ENCODE data around the gene TAB2. TPM values are rescaled to one million over a fixed set of nuclear protein-coding genes. Genes with fewer than 3 reads are reported as not detected.

Gene TAB2
- total and polyA plus RNA-seq, 2 experiments from 2014 or later, result 14.2 to 51.9 TPM

DNA sequence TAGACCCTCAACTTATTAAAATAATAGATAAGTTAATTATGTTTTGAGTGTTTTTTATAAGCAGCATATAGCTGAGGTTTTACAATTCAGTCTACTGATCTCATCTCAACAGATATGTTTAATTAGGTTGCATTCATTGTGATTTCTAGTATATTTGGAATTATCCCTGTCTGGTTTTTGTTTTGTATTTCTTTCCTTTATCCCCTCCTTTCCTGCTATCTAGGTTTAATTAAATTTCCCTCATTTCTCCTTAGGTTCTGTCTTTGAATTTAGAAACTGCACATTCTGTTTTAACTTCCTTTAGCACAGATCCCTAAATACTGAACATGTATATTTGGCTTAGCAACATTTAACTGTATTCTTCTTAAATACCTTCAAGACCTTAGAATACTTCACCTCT, 77.7 kb downstream of the TAB2 start:
- DNase-seq (ENCODE audit: low spot score), result no peak
- Histone ChIP-seq H4K20me1 (ENCODE audit: insufficient read depth, poor library complexity, severe bottlenecking) (peaks cover 13% of the 10 kb centered on the region), H3K9me2 (replicated peaks; ENCODE audit: insufficient read depth) (no peaks in the 10 kb centered on the region), H3K27ac (no peak overlapping the region), H3K4me1 (ENCODE audit: insufficient read depth) (peaks cover 7% of the 10 kb centered on the region), H3K9me3 (ENCODE audit: low read depth) (no peaks in the 10 kb centered on the region), H3K36me3 (replicated peaks; ENCODE audit: insufficient read depth, low read depth) (no peaks in the 10 kb centered on the region), H3K4me3 (no peak overlapping the region), H3K27me3 (no peaks in the 10 kb centered on the region), H3K4me2 (no peak overlapping the region), H2AFZ (no peak overlapping the region), H3K79me2 (peaks cover 63% of the 10 kb centered on the region)
- TF ChIP-seq EZH2phosphoT487 (IDR thresholded peaks at IDR 0.05; ENCODE audit: low read depth, severe bottlenecking, unreplicated experiment), result no peak
- TF ChIP-seq EZH2 (IDR thresholded peaks at IDR 0.05; ENCODE audit: borderline replicate concordance), result no peak
- TF ChIP-seq, protein P1, sequence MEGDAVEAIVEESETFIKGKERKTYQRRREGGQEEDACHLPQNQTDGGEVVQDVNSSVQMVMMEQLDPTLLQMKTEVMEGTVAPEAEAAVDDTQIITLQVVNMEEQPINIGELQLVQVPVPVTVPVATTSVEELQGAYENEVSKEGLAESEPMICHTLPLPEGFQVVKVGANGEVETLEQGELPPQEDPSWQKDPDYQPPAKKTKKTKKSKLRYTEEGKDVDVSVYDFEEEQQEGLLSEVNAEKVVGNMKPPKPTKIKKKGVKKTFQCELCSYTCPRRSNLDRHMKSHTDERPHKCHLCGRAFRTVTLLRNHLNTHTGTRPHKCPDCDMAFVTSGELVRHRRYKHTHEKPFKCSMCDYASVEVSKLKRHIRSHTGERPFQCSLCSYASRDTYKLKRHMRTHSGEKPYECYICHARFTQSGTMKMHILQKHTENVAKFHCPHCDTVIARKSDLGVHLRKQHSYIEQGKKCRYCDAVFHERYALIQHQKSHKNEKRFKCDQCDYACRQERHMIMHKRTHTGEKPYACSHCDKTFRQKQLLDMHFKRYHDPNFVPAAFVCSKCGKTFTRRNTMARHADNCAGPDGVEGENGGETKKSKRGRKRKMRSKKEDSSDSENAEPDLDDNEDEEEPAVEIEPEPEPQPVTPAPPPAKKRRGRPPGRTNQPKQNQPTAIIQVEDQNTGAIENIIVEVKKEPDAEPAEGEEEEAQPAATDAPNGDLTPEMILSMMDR (IDR thresholded peaks at IDR 0.05; ENCODE audit: poor library complexity), result no peak

GRCh38 chr6:149397384-149397783, 79.9 kb downstream of the TAB2 start:
- no peaks in the 10 kb centered on the region for H3K9me2 ChIP-seq (replicated peaks; ENCODE audit: insufficient read depth)
- no peak overlapping the region for H3K4me2 ChIP-seq
- H4K20me1 ChIP-seq (ENCODE audit: insufficient read depth, poor library complexity, severe bottlenecking), result peaks cover 13% of the 10 kb centered on the region
- peaks cover 43% of the 10 kb centered on the region for H3K79me2 ChIP-seq
- peaks cover 7% of the 10 kb centered on the region for H3K4me1 ChIP-seq (ENCODE audit: insufficient read depth)
- TF ChIP-seq, protein P1 (IDR thresholded peaks at IDR 0.05; ENCODE audit: poor library complexity), result no peak
- TF ChIP-seq EZH2 (IDR thresholded peaks at IDR 0.05; ENCODE audit: borderline replicate concordance) (no peak), EZH2phosphoT487 (IDR thresholded peaks at IDR 0.05; ENCODE audit: low read depth, severe bottlenecking, unreplicated experiment) (no peak)
- no peaks in the 10 kb centered on the region for H3K9me3 ChIP-seq (ENCODE audit: low read depth)
- H3K27ac ChIP-seq, result no peak overlapping the region
- 96% methylated on average over 6 of the region's 6 CpGs for WGBS (ENCODE audit: low lambda C conversion rate, missing lambda C conversion rate)
- H2AFZ ChIP-seq, result no peak overlapping the region
- H3K4me3 ChIP-seq, result no peak overlapping the region
- DNase-seq (ENCODE audit: low spot score), result no peak
- H3K36me3 ChIP-seq (replicated peaks; ENCODE audit: insufficient read depth, low read depth), result no peaks in the 10 kb centered on the region
- no peaks in the 10 kb centered on the region for H3K27me3 ChIP-seq

GRCh38 chr6:149400050-149400449, 82.5 kb downstream of the TAB2 start, which contains the start of gene SUMO4:
Gene SUMO4 (plus strand): TSS chr6:149400262. CDS start chr6:149400392, 130 bp downstream.
- H2AFZ ChIP-seq, result no peak within 1 kb of the TSS
- no peaks in the 10 kb centered on the region for H3K4me1 ChIP-seq (ENCODE audit: insufficient read depth)
- WGBS (ENCODE audit: low lambda C conversion rate, missing lambda C conversion rate), result 98% methylated on average over 11 of the region's 11 CpGs
- no peak for DNase-seq (ENCODE audit: low spot score)
- H3K36me3 ChIP-seq (replicated peaks; ENCODE audit: insufficient read depth, low read depth), result no peaks in the 10 kb centered on the region
- H3K4me2 ChIP-seq, result no peak within 1 kb of the TSS
- no peaks in the 10 kb centered on the region for H3K27me3 ChIP-seq
- no peaks in the 10 kb centered on the region for H3K9me3 ChIP-seq (ENCODE audit: low read depth)
- H3K4me3 ChIP-seq, result no peak within 1 kb of the TSS
- H3K79me2 ChIP-seq, result peaks cover 22% of the 10 kb centered on the region
- H3K9me2 ChIP-seq (replicated peaks; ENCODE audit: insufficient read depth), result no peaks in the 10 kb centered on the region
- no peak within 1 kb of the TSS for H3K27ac ChIP-seq
- TF ChIP-seq, protein P1 (IDR thresholded peaks at IDR 0.05; ENCODE audit: poor library complexity), result no peak
- TF ChIP-seq EZH2 (IDR thresholded peaks at IDR 0.05; ENCODE audit: borderline replicate concordance) (no peak), EZH2phosphoT487 (IDR thresholded peaks at IDR 0.05; ENCODE audit: low read depth, severe bottlenecking, unreplicated experiment) (no peak)
- H4K20me1 ChIP-seq (ENCODE audit: insufficient read depth, poor library complexity, severe bottlenecking), result peaks cover 4% of the 10 kb centered on the region

DNA sequence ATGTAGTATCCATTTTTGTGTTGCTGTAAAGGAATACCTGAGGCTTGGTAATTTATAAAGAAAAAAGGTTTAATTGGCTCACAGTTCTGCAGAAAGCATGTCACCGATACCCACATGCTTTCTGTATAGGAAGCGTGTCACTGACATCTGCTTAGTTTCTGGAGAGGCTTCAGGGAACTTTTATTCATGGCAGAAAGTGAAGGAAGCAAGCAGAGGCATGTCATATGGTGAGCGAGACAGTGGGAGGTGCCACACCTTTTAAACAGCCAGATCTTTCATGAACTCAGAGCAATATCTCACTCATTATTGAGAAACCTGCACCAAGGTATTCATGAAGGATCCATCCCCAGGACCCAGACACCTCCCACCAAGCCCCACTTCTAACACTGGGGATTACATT, 86.0 kb downstream of the TAB2 start:
- no peaks in the 10 kb centered on the region for H3K4me1 ChIP-seq (ENCODE audit: insufficient read depth)
- H2AFZ ChIP-seq, result no peak overlapping the region
- no peaks in the 10 kb centered on the region for H3K9me3 ChIP-seq (ENCODE audit: low read depth)
- no peak overlapping the region for H3K4me2 ChIP-seq
- no peak for DNase-seq (ENCODE audit: low spot score)
- no peaks in the 10 kb centered on the region for H3K9me2 ChIP-seq (replicated peaks; ENCODE audit: insufficient read depth)
- 97% methylated on average over 3 of the region's 3 CpGs for WGBS (ENCODE audit: low lambda C conversion rate, missing lambda C conversion rate)
- TF ChIP-seq, protein P1 (IDR thresholded peaks at IDR 0.05; ENCODE audit: poor library complexity), result no peak
- TF ChIP-seq EZH2 (IDR thresholded peaks at IDR 0.05; ENCODE audit: borderline replicate concordance) (no peak), EZH2phosphoT487 (IDR thresholded peaks at IDR 0.05; ENCODE audit: low read depth, severe bottlenecking, unreplicated experiment) (no peak)
- H3K36me3 ChIP-seq (replicated peaks; ENCODE audit: insufficient read depth, low read depth), result no peaks in the 10 kb centered on the region
- no peaks in the 10 kb centered on the region for H4K20me1 ChIP-seq (ENCODE audit: insufficient read depth, poor library complexity, severe bottlenecking)
- no peaks in the 10 kb centered on the region for H3K27me3 ChIP-seq
- no peaks in the 10 kb centered on the region for H3K79me2 ChIP-seq
- no peak overlapping the region for H3K27ac ChIP-seq
- no peak overlapping the region for H3K4me3 ChIP-seq
